ENCODE data around the gene AMH. TPM values are rescaled to one million over a fixed set of nuclear protein-coding genes. Genes with fewer than 3 reads are reported as not detected.

AMH gene
- total RNA-seq, 4 donors from 2014 or later = 1.1 to 3.5 TPM; not detected in 2

- Histone ChIP-seq H3K27ac (peak overlapping the region; percentile 96 to 99 (median 98)), H3K36me3 (peaks cover 0 to 5% (median 0%) of the 10 kb centered on the region in 4 donors), H3K4me3 (peak overlapping the region; percentile 72 to 98 (median 90)), H3K9me3 (no peaks in the 10 kb centered on the region), H3K4me1 (peaks cover 35 to 58% (median 54%) of the 10 kb centered on the region in 4 donors), H3K27me3 (no peaks in the 10 kb centered on the region)
- 1% methylated on average over 43 of the region's 48 CpGs; no CpG with 5 or more reads in 1 of the 2 donors for WGBS, 2 donors (ENCODE audit: low coverage in 1 of 2)
- intact Hi-C loops (cut with DNase I; ENCODE audit: low total_unique reads) (loop anchor here (2.0 kb wide), 1 partner anchor 37 kb away; no protein-coding TSS in a partner anchor), in situ Hi-C loops (cut with MboI; ENCODE audit: low pct_ligation_motif_present in 1 of 4, low pct_unique_long_range_greater_than_20kb in 1 of 4, low sequenced_read_pairs in 3 of 4) (no loop called here)
- DNase-seq = peak; percentile 86
- TF ChIP-seq POLR2AphosphoS5 (IDR thresholded peaks at IDR 0.05) (peak; percentile 42 to 84 (median 81)), POLR2A (IDR thresholded peaks at IDR 0.05) (peak; percentile 79), CTCF (IDR thresholded peaks at IDR 0.05) (peak in 2 of 5 experiments; percentile 23 to 43), EP300 (IDR thresholded peaks at IDR 0.05; ENCODE audit: low read depth) (no peak)
Measured at GRCh38 chr19:2235381-2236063, 13.6 kb upstream of the AMH start.

GRCh38 chr19:2236064-2236313, 13.1 kb upstream of the AMH start:
- no peak for DNase-seq
- H3K4me1 ChIP-seq = peaks cover 39 to 62% (median 59%) of the 10 kb centered on the region in 4 donors
- H3K36me3 ChIP-seq = peaks cover 0 to 5% (median 0%) of the 10 kb centered on the region in 4 donors
- peak overlapping the region; percentile 72 to 98 (median 90) for H3K4me3 ChIP-seq
- in situ Hi-C loops (cut with MboI; ENCODE audit: low pct_ligation_motif_present in 1 of 4, low pct_unique_long_range_greater_than_20kb in 1 of 4, low sequenced_read_pairs in 3 of 4) (no loop called here), intact Hi-C loops (cut with DNase I; ENCODE audit: low total_unique reads) (loop anchor here (2.0 kb wide), 1 partner anchor 37 kb away; no protein-coding TSS in a partner anchor)
- TF ChIP-seq EP300 (IDR thresholded peaks at IDR 0.05; ENCODE audit: low read depth) (no peak), POLR2AphosphoS5 (IDR thresholded peaks at IDR 0.05) (peak; percentile 72)
- no peaks in the 10 kb centered on the region for H3K9me3 ChIP-seq
- WGBS, 2 donors (ENCODE audit: low coverage in 1 of 2) = 2% methylated on average over 9 of the region's 28 CpGs; no CpG with 5 or more reads in 1 of the 2 donors
- no peaks in the 10 kb centered on the region for H3K27me3 ChIP-seq
- peak overlapping the region; percentile 96 to 99 (median 98) for H3K27ac ChIP-seq

GRCh38 chr19:2236314-2237050, 12.6 kb upstream of the AMH start, which contains the start of the genes PLEKHJ1 and SF3A2:
PLEKHJ1 (minus strand) TSS chr19:2236329; CDS start chr19:2236248, 81 bp downstream.
SF3A2 (plus strand) TSS chr19:2236824; CDS start chr19:2243419, 6,595 bp downstream.
- intact Hi-C loops (cut with DNase I; ENCODE audit: low total_unique reads) (loop anchor here (2.0 kb wide), 1 partner anchor 36 kb away; no protein-coding TSS in a partner anchor), in situ Hi-C loops (cut with MboI; ENCODE audit: low pct_ligation_motif_present in 1 of 4, low pct_unique_long_range_greater_than_20kb in 1 of 4, low sequenced_read_pairs in 3 of 4) (no loop called here)
- peak within 1 kb of the TSS; percentile 72 to 98 (median 90) for H3K4me3 ChIP-seq
- H3K27ac ChIP-seq = peak within 1 kb of the TSS; percentile 96 to 99 (median 98)
- H3K27me3 ChIP-seq = no peaks in the 10 kb centered on the region
- H3K4me1 ChIP-seq = peaks cover 44 to 67% (median 64%) of the 10 kb centered on the region in 4 donors
- DNase-seq = peak; percentile 97
- H3K36me3 ChIP-seq = peaks cover 0 to 5% (median 0%) of the 10 kb centered on the region in 4 donors
- 0% methylated on average over 62 of the region's 80 CpGs; no CpG with 5 or more reads in 1 of the 2 donors for WGBS, 2 donors (ENCODE audit: low coverage in 1 of 2)
- peak; percentile 93 to 97 (median 97) for TF ChIP-seq POLR2AphosphoS5 (IDR thresholded peaks at IDR 0.05)
- peak; percentile 98 to 100 (median 99) for TF ChIP-seq CTCF (IDR thresholded peaks at IDR 0.05)
- peak; percentile 78 for TF ChIP-seq POLR2A (IDR thresholded peaks at IDR 0.05)
- peak; percentile 35 for TF ChIP-seq EP300 (IDR thresholded peaks at IDR 0.05; ENCODE audit: low read depth)
- H3K9me3 ChIP-seq = no peaks in the 10 kb centered on the region

GRCh38 chr19:2237051-2237868, 11.9 kb upstream of the AMH start:
- 40 to 52% methylated on average over 13 to 41 of the region's 43 CpGs for WGBS, 2 donors (ENCODE audit: low coverage in 1 of 2)
- TF ChIP-seq POLR2A (IDR thresholded peaks at IDR 0.05) (no peak), EP300 (IDR thresholded peaks at IDR 0.05; ENCODE audit: low read depth) (no peak), CTCF (IDR thresholded peaks at IDR 0.05) (no peak), POLR2AphosphoS5 (IDR thresholded peaks at IDR 0.05) (no peak)
- Histone ChIP-seq H3K27ac (peak overlapping the region; percentile 96 to 99 (median 98)), H3K4me3 (peak overlapping the region; percentile 51 to 98 (median 90)), H3K4me1 (peaks cover 52 to 75% (median 72%) of the 10 kb centered on the region in 4 donors), H3K27me3 (no peaks in the 10 kb centered on the region), H3K36me3 (peaks cover 0 to 5% (median 0%) of the 10 kb centered on the region in 4 donors), H3K9me3 (no peaks in the 10 kb centered on the region)
- in situ Hi-C loops (cut with MboI; ENCODE audit: low pct_ligation_motif_present in 1 of 4, low pct_unique_long_range_greater_than_20kb in 1 of 4, low sequenced_read_pairs in 3 of 4) = no loop called here
- intact Hi-C loops (cut with DNase I; ENCODE audit: low total_unique reads) = loop anchor here (2.0 kb wide), 1 partner anchor 36 kb away; no protein-coding TSS in a partner anchor
- DNase-seq = no peak
